Neural cell (in vitro differentiated cells): Measurements from ENCODE around the gene FAF2. TPM values are rescaled to one million over a fixed set of nuclear protein-coding genes. Genes with fewer than 3 reads are reported as not detected.

Experiments used
- H2AFZ ChIP-seq: fragments of 200-600, 300-800 bp; sonication (generic), shearing (Covaris generic); 2 replicates; pipeline ENCODE4 v1.6.0; 2014; ENCODE audit warnings: low read depth, mild to moderate bottlenecking, antibody characterized with exemption, low read length, moderate library complexity
- H3F3A ChIP-seq: fragments of 200-600 bp; shearing (Covaris generic); 2 replicates; pipeline ENCODE4 v1.6.1; 2016; ENCODE audit warnings: mild to moderate bottlenecking, moderate library complexity, mixed read lengths, antibody characterized with exemption, low read length; ENCODE audit not compliant: insufficient read depth, poor library complexity, severe bottlenecking
- H3K27ac ChIP-seq: fragments of 200-600, 300-800 bp; sonication (generic), shearing (Covaris generic); 2 replicates; pipeline ENCODE4 v1.5.1; 2014; ENCODE audit warnings: mild to moderate bottlenecking, low read length, moderate library complexity
- H3K27me3 ChIP-seq: fragments of 300-800, 200-600 bp; sonication (generic), shearing (Covaris generic); 2 replicates; pipeline ENCODE4 v1.6.0; 2014; ENCODE audit warnings: mild to moderate bottlenecking, low read depth, low read length, moderate library complexity; ENCODE audit not compliant: insufficient read depth
- H3K36me3 ChIP-seq: fragments of 300-800, 200-600 bp; sonication (generic), shearing (Covaris generic); 2 replicates; pipeline ENCODE4 v1.5.1; 2014; ENCODE audit warnings: mild to moderate bottlenecking, antibody characterized with exemption, low read length, moderate library complexity; ENCODE audit not compliant: insufficient read depth
- H3K4me2 ChIP-seq: fragments of 300-800, 200-600 bp; sonication (generic), shearing (Covaris generic); 2 replicates; pipeline ENCODE4 v1.6.0; 2014; ENCODE audit warnings: mild to moderate bottlenecking, low read length
- H3K4me3 ChIP-seq: fragments of 300-800, 200-600 bp; sonication (generic), shearing (Covaris generic); 2 replicates; pipeline ENCODE4 v1.5.1; 2014; ENCODE audit warnings: mild to moderate bottlenecking, low read length, moderate library complexity
- H3K79me2 ChIP-seq: fragments of 200-600 bp; shearing (Covaris generic); replicated peaks from 2 replicates; pipeline ENCODE4 v1.6.0; 2014; ENCODE audit warnings: mild to moderate bottlenecking, low read length, moderate library complexity; ENCODE audit not compliant: insufficient read depth
- H3K9ac ChIP-seq: fragments of 300-800, 200-600 bp; sonication (generic), shearing (Covaris generic); 2 replicates; pipeline ENCODE4 v1.6.1; 2016; ENCODE audit warnings: mild to moderate bottlenecking, low read length, mixed read lengths
- H3K9me2 ChIP-seq: fragments of 200-600 bp; shearing (Covaris generic); 2 replicates; pipeline ENCODE4 v1.6.1; 2016; ENCODE audit warnings: mild to moderate bottlenecking, low read length, mixed read lengths; ENCODE audit not compliant: insufficient read depth
- H3K9me3 ChIP-seq: fragments of 200-600, 300-800 bp; sonication (generic), shearing (Covaris generic); 2 replicates; pipeline ENCODE4 v1.6.1; 2016; ENCODE audit warnings: mild to moderate bottlenecking, mixed run types, low read length, moderate library complexity, mixed read lengths
- H4K20me1 ChIP-seq: fragments of 200-600 bp; shearing (Covaris generic); 2 replicates; pipeline ENCODE4 v1.6.1; 2016; ENCODE audit warnings: mild to moderate bottlenecking, mixed run types; ENCODE audit not compliant: insufficient read depth
- EP300 ChIP-seq: fragments of 450-650 bp; conservative IDR thresholded peaks from 2 replicates; pipeline ENCODE4 v1.6.1; 2014; ENCODE audit warnings: antibody characterized with exemption, mild to moderate bottlenecking, moderate library complexity; ENCODE audit not compliant: poor library complexity, severe bottlenecking
- EZH2 ChIP-seq: fragments of 200-600, 300-800 bp; shearing (Covaris generic), sonication (generic); IDR thresholded peaks from 2 replicates; pipeline ENCODE4 v1.6.1; 2014; ENCODE audit warnings: antibody characterized with exemption, low read length, borderline replicate concordance, mild to moderate bottlenecking; ENCODE audit not compliant: insufficient read depth, poor library complexity, severe bottlenecking
- MXI1 ChIP-seq: fragments of 450-650 bp; conservative IDR thresholded peaks from 2 replicates; pipeline ENCODE4 v1.6.1; 2014; ENCODE audit warnings: antibody characterized with exemption, mild to moderate bottlenecking; ENCODE audit not compliant: poor library complexity, severe bottlenecking
- POLR2AphosphoS5 ChIP-seq: IDR thresholded peaks from 2 replicates; pipeline ENCODE4 v1.6.1; 2012
- RAD21 ChIP-seq: fragments of 450-650 bp; conservative IDR thresholded peaks from 2 replicates; pipeline ENCODE4 v1.6.1; 2014; ENCODE audit warnings: antibody characterized with exemption, mild to moderate bottlenecking, moderate library complexity
- SMC3 ChIP-seq: fragments of 450-650 bp; conservative IDR thresholded peaks from 2 replicates; pipeline ENCODE4 v1.6.1; 2014; ENCODE audit warnings: antibody characterized with exemption, mild to moderate bottlenecking, moderate library complexity; ENCODE audit not compliant: poor library complexity
- TAF1 ChIP-seq: IDR thresholded peaks from 2 replicates; pipeline ENCODE4 v1.6.1; 2012; ENCODE audit warnings: low read depth
- polyA plus RNA-seq: library from polyadenylated mRNA; depleted of rRNA; stranded (reverse); fragments of >200 nt; gene quantifications from 2 replicates; pipeline ENCODE4 v1.2.3, GENCODE V29; 2014
- TF ChIP-seq, protein P1 (sequence below): IDR thresholded peaks from 2 replicates; pipeline ENCODE4 v1.6.1; 2012; ENCODE audit warnings: borderline replicate concordance
- TF ChIP-seq, protein P2 (sequence below): fragments of 450-650 bp; IDR thresholded peaks from 2 replicates; pipeline ENCODE4 v1.5.1; 2014; ENCODE audit warnings: antibody characterized with exemption, mild to moderate bottlenecking, moderate library complexity; ENCODE audit not compliant: poor library complexity, severe bottlenecking

FAF2 gene
- polyA plus RNA-seq, 1 donor from 2014 or later = 30.8 TPM

DNA sequence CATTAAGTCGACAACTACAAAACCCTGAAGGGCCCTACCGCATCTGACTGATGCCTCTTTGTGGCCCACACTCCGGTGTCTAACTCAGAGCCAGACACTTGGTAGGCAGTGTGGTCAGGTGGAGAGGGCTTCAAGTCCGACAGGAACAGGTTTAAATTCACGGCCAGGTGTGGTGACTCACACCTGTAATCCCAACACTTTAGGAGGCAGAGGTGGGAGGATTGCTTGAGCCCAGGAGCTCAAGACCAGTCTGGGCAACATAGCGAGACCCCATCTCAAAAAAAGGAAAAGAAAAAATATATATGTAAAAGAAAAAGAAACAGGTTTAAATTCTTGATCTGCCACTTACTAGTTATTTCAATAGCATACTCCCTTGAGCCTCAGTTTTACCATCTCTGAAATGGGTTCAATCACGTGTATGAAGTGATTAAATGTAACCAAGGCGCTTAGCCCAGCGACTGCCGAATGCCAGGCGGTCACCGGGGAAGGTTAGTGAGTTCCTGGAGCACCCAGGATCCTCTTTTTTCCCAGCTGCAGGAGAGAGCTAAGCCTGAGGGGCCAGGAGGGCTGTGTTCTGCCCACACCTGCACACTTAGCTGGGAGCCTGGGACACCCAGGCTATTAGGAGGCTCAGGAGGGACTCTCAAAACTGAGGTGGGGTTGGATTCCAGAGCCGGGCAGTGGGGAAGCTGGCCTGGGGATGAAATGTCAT is 32.8 kb upstream of the FAF2 start:
- peak overlapping the region; percentile 71 for H3K27ac ChIP-seq
- peak overlapping the region; percentile 21 for H2AFZ ChIP-seq
- H3K36me3 ChIP-seq = no peaks in the 10 kb centered on the region
- no peaks in the 10 kb centered on the region for H3K27me3 ChIP-seq
- peak overlapping the region; percentile 95 for H3K4me3 ChIP-seq
- no peaks in the 10 kb centered on the region for H3K9me2 ChIP-seq
- no peak for TF ChIP-seq EP300
- TF ChIP-seq SMC3 = no peak
- TF ChIP-seq POLR2AphosphoS5 = no peak
- TF ChIP-seq, protein P1, sequence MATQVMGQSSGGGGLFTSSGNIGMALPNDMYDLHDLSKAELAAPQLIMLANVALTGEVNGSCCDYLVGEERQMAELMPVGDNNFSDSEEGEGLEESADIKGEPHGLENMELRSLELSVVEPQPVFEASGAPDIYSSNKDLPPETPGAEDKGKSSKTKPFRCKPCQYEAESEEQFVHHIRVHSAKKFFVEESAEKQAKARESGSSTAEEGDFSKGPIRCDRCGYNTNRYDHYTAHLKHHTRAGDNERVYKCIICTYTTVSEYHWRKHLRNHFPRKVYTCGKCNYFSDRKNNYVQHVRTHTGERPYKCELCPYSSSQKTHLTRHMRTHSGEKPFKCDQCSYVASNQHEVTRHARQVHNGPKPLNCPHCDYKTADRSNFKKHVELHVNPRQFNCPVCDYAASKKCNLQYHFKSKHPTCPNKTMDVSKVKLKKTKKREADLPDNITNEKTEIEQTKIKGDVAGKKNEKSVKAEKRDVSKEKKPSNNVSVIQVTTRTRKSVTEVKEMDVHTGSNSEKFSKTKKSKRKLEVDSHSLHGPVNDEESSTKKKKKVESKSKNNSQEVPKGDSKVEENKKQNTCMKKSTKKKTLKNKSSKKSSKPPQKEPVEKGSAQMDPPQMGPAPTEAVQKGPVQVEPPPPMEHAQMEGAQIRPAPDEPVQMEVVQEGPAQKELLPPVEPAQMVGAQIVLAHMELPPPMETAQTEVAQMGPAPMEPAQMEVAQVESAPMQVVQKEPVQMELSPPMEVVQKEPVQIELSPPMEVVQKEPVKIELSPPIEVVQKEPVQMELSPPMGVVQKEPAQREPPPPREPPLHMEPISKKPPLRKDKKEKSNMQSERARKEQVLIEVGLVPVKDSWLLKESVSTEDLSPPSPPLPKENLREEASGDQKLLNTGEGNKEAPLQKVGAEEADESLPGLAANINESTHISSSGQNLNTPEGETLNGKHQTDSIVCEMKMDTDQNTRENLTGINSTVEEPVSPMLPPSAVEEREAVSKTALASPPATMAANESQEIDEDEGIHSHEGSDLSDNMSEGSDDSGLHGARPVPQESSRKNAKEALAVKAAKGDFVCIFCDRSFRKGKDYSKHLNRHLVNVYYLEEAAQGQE = no peak
- TF ChIP-seq RAD21 = no peak
- TF ChIP-seq, protein P2, sequence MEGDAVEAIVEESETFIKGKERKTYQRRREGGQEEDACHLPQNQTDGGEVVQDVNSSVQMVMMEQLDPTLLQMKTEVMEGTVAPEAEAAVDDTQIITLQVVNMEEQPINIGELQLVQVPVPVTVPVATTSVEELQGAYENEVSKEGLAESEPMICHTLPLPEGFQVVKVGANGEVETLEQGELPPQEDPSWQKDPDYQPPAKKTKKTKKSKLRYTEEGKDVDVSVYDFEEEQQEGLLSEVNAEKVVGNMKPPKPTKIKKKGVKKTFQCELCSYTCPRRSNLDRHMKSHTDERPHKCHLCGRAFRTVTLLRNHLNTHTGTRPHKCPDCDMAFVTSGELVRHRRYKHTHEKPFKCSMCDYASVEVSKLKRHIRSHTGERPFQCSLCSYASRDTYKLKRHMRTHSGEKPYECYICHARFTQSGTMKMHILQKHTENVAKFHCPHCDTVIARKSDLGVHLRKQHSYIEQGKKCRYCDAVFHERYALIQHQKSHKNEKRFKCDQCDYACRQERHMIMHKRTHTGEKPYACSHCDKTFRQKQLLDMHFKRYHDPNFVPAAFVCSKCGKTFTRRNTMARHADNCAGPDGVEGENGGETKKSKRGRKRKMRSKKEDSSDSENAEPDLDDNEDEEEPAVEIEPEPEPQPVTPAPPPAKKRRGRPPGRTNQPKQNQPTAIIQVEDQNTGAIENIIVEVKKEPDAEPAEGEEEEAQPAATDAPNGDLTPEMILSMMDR = no peak
- peak overlapping the region; percentile 88 for H3K9ac ChIP-seq
- peaks cover 4% of the 10 kb centered on the region for H3K79me2 ChIP-seq
- H3F3A ChIP-seq = no peaks in the 10 kb centered on the region
- H4K20me1 ChIP-seq = no peaks in the 10 kb centered on the region
- no peaks in the 10 kb centered on the region for H3K9me3 ChIP-seq
- H3K4me2 ChIP-seq = peak overlapping the region; percentile 78

DNA sequence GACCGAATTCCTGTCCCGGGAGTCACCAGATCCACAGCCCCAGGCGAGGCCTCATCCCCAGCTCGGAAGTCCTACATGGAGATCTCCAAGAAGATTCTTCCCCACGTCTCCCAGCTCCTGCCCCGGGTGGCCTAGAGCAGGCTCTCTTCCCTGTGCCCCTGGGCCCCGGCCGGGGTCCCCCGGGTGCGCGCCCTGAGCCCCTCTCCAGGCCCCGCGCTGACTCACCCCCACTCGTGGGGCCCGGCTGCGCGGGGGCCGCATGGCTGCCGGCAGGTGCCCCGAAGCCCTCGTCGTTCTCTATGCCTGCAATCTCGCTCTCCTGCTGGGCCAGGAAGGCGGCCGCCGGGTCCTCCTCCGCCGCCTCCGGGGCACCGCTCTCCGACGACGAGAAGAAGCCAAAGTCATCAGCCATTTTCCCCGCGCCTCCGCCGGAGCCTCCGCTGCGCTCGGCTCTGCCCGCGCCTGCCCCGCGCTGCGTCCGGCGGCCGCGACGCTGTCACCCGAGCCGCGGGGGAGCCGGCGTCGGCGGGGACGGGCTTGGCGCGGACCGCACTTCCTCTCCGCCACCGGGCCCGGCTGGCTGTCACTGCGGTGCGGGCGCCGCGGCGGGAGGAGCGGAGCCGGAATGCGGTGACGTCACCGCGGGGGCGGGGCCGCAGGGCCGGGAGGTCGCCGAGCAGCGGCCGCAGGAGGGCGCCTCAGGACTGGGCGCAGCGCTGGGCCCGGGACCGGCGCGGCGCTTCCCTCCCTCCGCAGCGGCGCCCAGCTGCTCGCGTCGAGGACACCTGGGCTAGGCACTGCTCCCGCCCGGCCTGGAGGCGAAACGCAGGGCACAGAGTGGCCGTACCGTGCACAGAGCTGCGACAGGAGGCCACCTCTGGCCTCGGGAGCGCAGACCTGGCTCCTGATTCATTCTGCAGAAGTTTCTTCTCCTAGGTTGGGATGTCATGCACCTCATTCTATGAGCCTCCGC is 31.9 kb upstream of the FAF2 start, which contains the start of gene CLTB:
TSS of gene CLTB (minus strand) at position 588 of the 973 bp plus-strand sequence. CDS start at position 412, 176 bp downstream.
- peak within 1 kb of the TSS; percentile 71 for H3K27ac ChIP-seq
- H3K9me3 ChIP-seq = no peaks in the 10 kb centered on the region
- H3K27me3 ChIP-seq = no peaks in the 10 kb centered on the region
- peak within 1 kb of the TSS; percentile 78 for H3K4me2 ChIP-seq
- no peaks in the 10 kb centered on the region for H3F3A ChIP-seq
- H3K9ac ChIP-seq = peak within 1 kb of the TSS; percentile 88
- H2AFZ ChIP-seq = peak within 1 kb of the TSS; percentile 21
- no peaks in the 10 kb centered on the region for H3K36me3 ChIP-seq
- TF ChIP-seq TAF1 (peak; percentile 60), RAD21 (peak; percentile 95), MXI1 (peak; percentile 77), SMC3 (peak; percentile 89), EZH2 (no peak), EP300 (peak; percentile 81), POLR2AphosphoS5 (peak; percentile 95)
- TF ChIP-seq, protein P1 = peak; percentile 25
- TF ChIP-seq, protein P2 = peak; percentile 98
- no peaks in the 10 kb centered on the region for H3K9me2 ChIP-seq
- H3K4me3 ChIP-seq = peak within 1 kb of the TSS; percentile 95
- no peaks in the 10 kb centered on the region for H4K20me1 ChIP-seq
- H3K79me2 ChIP-seq = peaks cover 4% of the 10 kb centered on the region
